CD1c-positive myeloid dendritic cell (primary cell): ENCODE data around the gene ARMC5.
"Not testable (repeated sequence)": the region's sequence is repeated elsewhere in the genome, so short reads cannot be mapped to it uniquely, and the experiment has no call there.

Source experiments
- DNase-seq: peaks from one replicate; pipeline ENCODE4 v3.0.0-alpha.2; 2016; ENCODE audit errors: extremely low spot score

ARMC5 gene

DNA sequence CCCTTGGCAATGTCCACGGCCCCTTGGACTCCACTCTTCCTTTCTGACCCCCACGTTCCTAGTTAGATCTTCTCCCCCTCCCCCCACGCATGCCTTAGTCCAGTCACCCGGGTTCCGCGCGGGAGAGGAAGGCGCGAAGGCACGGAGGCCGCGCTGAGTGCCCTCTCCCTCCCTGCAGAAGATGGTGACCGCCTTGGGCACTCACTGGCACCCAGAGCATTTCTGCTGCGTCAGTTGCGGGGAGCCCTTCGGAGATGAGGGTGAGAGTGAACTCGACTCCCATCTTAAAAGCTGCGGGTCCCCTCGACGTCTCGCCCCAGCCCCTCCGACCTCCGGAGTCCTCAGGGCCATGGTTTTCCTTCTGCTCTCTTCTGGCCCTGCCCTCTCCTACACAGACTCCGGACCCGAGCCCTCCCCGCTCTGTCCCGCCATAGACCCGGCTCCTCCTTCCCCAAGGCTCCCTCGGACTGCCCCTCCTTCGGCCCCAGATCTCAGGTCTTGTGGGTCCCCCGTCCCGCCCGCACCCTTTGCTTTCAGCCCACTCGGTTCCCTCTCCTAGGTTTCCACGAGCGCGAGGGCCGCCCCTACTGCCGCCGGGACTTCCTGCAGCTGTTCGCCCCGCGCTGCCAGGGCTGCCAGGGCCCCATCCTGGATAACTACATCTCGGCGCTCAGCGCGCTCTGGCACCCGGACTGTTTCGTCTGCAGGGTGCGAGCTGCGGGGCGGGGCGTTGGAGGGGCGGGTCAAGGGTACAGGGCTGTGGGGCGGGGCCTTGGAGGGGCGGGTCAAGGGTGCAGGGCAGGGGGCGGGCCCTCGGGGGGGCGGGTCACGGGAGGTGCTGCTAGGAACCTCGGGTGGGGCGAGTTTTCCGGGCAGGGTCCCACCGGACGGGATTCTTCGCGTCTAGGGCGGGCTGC is 17.3 kb downstream of the ARMC5 start:
- peak; percentile 71 for DNase-seq

DNA sequence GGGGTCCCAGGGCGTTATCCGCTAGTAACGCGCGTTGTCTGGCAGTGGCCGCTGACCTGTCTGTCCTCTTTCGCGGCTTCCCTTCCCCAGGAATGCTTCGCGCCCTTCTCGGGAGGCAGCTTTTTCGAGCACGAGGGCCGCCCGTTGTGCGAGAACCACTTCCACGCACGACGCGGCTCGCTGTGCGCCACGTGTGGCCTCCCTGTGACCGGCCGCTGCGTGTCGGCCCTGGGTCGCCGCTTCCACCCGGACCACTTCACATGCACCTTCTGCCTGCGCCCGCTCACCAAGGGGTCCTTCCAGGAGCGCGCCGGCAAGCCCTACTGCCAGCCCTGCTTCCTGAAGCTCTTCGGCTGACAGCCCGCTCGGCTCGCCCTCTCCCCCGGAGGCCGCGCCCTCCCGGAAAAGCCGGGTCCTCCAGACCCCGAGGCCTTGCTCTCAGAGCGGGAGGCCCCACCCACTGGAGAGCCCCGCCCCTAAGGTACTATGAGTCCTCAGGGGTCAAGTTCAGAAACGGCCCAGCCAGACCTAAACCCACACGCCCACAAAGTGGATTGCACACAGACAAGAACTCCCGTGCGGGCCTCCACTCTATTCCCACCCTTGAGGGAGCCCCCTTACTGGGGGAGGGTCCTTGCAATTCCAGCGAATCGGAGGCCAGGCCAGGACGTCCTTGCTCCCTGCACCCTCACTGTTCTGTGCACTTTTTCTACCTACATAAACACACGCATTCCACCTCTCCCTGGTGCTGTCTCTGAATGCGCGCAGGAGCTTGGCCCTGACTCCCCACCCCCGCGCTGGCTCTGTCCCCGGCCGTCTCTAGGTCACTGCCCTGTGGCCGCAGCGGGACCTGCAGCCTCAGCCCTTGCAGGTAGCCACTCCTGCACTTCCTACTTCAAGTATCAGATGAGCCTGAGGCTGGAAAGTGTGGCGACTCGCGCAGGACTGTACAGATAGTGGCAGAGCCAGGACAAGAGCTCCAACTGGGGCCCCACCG is 18.2 kb downstream of the ARMC5 start:
- peak; percentile 23 for DNase-seq

DNA sequence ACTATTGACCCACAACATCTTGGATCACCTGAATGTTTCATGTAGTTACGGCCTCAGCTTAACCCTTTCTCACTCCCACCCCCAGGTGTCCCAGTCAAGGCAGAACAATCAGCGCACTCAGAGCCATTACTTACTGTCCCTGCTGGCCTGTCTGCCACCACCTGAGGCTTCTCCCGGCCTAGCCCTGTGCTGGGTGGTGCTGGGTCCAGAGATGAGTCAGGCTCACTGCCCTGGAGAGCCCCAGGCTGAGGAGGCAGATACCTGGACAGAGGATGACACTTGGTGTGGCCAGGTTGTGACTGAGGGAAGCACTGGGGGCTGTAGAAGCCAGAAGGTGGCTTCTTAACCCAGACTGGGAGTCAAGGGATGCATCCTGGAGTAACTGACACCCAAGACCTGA is 19.7 kb downstream of the ARMC5 start:
- no peak for DNase-seq

DNA sequence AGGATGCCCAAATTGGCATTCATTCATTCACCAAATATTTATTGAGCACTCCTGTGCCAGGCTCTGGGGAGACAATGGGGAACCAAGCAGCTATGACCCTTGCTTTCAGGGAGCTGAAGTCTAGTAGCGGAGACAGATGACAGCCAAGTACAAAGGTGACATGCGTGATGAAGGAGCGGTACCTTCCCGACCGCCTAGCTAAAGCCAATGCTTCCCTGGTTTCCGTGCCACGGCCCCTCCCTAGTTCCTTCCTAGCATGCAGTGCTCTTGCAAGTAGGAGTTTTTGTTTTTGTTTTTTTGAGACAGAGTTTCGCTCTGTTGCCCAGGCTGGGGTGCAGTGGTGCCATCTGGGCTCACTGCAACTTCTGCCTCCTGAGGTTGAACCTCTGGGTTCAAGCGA is 20.4 kb downstream of the ARMC5 start:
- DNase-seq, result no peak

DNA sequence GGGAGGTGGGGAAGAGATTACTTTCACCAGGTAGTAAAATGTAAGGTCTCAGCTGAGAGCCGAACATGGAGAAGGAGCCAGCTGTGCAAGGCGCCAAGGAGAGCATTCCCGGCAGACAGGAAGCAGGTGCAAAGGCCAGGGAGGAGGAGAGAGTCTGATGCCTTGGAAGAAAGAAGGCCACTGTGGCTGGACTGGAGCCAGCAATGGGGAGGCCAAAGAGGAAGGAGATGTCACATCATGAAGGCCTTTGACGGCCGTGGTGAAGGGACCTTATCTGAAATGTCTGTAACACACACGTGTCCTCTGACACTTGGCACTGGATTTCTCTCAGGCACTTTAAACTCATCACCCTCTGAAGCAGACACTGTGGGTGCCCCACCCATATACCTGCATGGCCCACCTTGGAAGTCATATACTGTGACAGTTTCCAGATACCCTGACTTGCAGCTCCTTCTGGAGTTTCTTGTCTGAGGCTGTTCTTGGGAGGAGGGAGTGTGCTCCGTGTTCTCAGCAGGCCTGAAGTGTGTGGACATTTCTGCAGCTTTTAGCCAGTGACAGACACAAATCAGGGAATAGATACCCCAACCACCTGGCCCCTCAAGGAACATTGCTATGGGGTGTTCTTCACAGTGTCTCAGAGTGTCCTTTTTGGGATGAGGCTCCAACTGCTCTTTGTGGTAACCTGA is 21.7 kb downstream of the ARMC5 start:
- DNase-seq, result peak; percentile 13

DNA sequence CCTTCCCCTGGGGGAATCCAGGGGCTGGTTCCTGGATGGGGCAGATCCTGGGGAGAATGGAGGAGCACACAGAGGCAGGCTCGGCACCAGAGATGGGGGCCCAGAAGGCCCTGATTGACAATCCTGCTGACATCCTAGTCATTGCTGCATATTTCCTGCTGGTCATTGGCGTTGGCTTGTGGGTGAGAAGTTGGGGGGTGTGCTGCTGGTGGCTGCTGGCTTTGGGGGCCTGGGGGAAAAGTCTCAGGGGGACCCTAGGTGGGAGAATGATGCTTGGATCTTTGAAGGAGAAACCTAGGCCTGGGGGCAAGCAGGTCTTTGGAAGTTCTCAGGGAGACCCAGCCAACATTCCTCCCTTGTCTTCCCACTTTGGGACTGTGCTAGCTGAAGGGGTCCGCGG is 23.8 kb downstream of the ARMC5 start, which contains the start of gene SLC5A2:
TSS of gene SLC5A2 (plus strand) at position 43 of the 400 bp plus-strand sequence. CDS start at position 57, 14 bp downstream.
- DNase-seq, result no peak

DNA sequence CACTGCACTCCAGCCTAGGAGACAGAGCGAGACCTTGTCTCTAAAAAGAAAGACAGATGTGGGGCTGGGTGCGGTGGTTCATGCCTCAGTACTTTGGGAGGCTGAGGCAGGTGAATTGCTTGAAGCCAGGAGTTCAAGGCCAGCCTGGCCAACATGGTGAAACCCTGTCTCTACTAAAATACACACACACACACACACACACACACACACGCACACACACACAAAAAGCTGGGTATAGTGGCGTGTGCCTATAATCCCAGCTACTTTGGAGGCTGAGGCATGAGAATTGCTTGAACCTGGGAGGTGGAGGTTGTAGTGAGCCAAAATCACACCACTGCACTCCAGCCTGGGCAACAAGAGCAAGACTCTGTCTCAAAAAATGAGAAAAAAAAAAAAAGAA is 24.7 kb downstream of the ARMC5 start:
- not testable (repeated sequence) for DNase-seq

DNA sequence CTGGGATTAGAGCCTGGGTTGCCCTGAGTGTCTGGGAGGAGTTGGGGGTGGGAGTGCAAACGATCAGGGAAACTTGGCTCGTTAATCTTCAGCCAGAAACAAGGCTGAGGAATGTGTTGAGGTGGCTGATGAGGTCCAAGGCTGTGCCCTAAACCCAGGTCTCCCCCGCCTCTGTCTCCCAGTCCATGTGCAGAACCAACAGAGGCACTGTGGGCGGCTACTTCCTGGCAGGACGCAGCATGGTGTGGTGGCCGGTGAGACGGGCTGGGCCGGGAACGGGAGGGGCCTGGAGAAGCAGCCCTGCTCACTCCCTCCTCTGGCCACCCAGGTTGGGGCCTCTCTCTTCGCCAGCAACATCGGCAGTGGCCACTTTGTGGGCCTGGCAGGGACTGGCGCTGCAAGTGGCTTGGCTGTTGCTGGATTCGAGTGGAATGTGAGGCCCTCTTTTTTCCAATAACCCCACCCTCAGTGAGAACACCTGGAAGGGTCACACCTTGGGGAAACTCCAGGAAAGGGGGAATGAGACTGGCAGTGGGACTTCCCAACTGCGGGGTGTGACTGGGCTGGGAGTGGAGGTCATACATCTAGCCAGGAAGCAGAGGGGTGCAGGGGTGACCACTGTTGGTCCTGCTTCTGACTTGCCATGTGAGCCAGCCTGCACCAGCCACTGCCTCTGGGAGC is 25.3 kb downstream of the ARMC5 start:
- no peak for DNase-seq

DNA sequence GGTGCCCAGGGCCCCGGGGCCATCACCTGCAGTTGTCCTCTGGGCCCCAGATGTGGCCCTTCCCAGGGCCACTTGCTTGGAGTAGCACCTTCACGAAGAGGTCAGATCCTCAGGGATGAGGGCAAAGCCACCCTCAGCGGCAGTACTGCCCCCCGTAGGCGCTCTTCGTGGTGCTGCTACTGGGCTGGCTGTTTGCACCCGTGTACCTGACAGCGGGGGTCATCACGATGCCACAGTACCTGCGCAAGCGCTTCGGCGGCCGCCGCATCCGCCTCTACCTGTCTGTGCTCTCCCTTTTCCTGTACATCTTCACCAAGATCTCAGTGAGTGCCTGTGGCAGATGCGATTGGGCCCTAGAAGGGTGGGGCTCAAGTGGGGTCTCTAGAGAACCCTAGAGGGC is 26.3 kb downstream of the ARMC5 start:
- DNase-seq, result no peak

DNA sequence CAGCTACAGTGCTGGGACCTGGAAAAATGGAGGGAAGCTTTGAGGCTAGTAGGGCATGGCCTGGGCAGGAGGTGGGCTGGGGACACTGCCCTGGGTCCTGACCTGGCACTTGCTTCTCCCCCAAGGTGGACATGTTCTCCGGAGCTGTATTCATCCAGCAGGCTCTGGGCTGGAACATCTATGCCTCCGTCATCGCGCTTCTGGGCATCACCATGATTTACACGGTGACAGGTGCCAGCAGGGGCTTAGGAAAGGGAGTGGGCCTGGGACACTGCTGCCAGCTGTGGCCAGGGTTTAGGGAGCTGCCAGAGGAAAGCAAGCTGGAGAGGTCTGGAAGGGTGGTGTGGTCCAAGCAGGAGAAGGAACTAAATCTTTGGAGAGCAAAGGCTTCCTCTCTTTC is 26.7 kb downstream of the ARMC5 start:
- DNase-seq, result no peak

DNA sequence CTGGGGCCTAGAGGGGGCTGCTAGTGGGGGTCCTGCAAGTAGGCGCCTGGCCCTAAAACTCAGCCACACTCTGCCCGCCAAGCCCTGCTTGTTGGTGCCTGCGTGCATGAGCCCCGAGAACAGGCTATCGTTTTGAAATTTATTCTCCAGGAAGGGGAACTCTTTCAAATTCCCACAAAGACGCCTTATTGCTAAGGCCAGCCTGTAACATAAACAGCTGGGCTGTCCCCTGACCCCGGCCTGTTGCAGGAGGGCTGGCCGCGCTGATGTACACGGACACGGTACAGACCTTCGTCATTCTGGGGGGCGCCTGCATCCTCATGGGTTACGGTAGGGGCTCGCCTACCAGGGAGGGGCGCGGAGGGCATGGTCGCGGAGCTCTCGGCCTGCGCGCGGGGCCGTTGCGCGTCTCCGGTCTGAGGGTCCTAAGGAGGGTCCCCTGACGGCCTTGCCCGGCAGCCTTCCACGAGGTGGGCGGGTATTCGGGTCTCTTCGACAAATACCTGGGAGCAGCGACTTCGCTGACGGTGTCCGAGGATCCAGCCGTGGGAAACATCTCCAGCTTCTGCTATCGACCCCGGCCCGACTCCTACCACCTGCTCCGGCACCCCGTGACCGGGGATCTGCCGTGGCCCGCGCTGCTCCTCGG is 27.9 kb downstream of the ARMC5 start:
- DNase-seq, result peak; percentile 32

DNA sequence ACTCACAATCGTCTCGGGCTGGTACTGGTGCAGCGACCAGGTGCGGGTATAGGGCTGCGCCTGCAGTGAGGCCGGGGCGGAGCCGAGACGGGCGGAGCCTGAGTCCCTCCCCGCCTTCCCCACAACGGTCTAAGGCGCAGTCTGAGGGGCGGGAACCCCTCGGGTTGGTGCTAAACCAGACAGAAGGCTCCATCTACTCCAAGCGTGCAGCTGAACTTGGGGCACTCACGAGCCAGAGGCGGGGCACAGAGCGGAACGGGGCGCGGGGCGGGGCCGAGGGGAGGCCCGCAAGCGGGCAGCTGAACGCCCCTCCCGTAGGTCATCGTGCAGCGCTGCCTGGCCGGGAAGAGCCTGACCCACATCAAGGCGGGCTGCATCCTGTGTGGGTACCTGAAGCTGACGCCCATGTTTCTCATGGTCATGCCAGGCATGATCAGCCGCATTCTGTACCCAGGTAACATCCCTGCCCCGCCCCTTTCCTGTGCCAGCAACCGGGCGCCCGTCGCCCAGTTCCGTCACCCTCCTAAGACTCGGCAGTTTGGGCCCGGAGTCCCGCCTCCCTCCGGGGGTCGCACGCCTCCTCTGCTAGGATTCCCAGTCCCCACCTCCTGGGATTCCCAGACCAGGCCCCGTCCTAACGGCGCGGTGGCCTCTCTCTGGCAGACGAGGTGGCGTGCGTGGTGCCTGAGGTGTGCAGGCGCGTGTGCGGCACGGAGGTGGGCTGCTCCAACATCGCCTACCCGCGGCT is 28.6 kb downstream of the ARMC5 start:
- DNase-seq, result peak; percentile 59

DNA sequence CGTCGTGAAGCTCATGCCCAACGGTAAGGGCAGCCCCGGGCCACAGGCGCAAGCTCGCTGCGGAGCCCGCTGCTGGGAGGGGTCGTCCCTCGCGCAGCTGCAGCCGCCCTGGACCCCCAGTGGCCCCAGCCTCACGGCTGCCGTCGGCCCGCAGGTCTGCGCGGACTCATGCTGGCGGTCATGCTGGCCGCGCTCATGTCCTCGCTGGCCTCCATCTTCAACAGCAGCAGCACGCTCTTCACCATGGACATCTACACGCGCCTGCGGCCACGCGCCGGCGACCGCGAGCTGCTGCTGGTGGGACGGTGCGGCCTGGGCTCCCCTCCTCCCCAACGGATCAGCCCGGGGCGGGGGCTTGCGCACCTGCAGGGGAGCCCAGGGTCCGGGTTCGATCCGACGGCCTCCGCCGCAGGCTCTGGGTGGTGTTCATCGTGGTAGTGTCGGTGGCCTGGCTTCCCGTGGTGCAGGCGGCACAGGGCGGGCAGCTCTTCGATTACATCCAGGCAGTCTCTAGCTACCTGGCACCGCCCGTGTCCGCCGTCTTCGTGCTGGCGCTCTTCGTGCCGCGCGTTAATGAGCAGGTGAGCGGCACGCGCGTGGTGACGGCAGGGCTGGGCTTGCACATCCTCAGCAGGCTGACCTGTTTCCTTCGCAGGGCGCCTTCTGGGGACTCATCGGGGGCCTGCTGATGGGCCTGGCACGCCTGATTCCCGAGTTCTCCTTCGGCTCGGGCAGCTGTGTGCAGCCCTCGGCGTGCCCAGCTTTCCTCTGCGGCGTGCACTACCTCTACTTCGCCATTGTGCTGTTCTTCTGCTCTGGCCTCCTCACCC is 29.4 kb downstream of the ARMC5 start:
- DNase-seq, result no peak

DNA sequence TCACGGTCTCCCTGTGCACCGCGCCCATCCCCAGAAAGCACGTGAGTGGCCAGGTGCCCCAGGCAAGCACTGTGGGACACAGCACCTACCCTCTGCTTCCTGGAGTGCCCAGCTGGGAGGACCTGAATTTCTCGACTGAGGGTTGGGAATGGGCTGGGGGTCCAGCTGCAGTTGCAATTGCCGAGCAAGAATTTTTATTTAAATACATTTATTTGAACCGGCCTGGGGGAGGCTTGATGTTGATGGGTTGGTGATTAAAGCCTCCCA is 29.9 kb downstream of the ARMC5 start:
- DNase-seq, result no peak

DNA sequence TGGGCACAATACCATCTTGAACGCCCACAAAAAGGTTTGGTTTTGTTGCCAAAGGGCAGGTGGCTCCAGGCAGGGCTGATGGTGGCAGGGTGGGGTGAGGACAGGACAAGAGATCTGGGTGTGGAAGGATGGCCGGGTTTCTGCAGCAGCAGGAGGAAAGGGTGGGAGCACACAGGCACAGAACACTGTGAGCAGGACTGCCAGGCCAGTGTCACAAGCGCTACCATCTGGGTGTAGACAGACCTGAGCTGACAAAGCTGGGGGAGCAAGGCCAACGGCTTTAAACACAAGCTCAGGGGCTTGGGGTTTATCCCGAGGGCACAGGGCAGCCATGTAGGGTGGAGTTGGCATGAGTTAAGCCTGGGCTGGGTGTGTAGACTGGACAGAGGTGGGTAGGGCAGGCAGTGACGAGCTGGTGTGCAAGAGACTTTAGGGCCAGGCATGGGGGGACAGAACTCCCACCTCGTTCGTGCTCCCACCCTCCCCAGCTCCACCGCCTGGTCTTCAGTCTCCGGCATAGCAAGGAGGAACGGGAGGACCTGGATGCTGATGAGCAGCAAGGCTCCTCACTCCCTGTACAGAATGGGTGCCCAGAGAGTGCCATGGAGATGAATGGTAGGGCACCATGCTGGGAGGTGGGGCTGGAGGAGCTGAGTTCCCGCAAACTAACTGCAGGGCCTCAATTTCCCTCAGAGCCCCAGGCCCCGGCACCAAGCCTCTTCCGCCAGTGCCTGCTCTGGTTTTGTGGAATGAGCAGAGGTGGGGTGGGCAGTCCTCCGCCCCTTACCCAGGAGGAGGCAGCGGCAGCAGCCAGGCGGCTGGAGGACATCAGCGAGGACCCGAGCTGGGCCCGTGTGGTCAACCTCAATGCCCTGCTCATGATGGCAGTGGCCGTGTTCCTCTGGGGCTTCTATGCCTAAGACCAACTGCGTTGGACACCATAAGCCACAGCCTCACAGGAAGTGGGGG is 30.6 kb downstream of the ARMC5 start:
- DNase-seq, result no peak

DNA sequence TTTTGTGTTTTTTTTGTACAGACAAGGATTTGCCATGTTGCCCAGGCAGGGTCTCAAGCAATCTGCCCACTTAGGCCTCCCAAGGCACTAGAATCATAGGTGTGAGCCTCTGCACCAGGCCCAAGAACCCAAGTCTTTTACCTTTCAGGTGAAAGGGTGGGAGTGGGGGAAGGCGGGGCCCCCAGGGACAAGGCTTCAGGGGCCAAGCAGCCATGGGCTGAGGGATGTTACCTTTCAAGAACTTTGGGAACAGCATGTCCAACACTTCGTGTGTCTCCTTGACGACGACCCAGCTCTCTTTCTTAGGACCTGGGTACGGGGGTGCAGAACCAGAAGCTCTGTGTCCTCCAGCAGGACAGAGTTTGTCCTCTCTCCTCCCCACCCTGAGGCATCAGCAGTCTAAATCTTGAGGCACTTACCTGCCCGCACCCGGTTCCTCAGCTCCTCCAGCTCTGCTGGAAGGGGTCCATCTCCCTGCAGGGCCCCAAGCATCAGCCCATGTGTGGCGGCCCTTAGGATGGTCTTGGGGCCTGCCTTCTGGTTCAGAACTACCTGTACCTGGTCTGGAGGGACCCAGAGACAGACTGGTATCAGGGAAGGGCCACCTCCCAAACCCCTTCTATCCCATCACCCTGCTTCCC is 32.6 kb downstream of the ARMC5 start:
- DNase-seq, result no peak

DNA sequence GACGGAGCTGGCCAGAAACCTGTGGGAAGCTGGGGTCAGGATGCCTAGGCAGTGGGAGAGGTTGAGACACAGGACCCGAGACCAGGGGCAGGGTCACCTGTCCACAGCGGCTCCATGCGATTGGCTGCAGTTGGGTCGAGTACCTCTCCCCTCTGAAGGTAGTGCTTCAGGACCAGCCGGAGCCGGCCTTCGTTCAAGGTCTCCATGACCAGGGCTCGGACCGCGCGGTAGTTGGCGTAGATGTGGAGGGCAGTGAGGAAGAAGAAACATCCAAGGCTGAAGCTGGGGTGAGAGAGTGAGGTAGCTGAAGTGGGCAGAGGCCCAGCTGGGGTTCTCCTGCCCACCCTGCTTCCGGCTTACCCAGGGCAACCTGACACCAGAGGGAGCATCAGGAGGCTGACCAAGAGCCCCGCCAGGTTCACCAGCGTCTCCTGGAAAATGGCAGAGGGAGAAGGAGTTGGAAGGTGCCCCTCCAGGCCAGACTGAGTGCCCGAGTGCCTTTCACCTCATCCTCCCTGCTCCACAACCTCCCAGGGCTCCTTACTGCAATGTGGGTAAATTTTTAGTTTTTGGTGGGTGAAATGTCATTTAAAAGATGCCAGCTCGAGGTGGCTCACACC is 34.3 kb downstream of the ARMC5 start:
- no peak for DNase-seq
